ENCODE measurements around the gene PEX3. TPM values are rescaled to one million over a fixed set of nuclear protein-coding genes. Genes with fewer than 3 reads are reported as not detected.

PEX3 gene
- total and polyA plus RNA-seq, 2 of the 4 experiments (the other 2 are of a cell fraction): 13.3 to 13.7 TPM

GRCh38 chr6:143506620-143507019 lies 56.0 kb downstream of the PEX3 start:
- dilution Hi-C loops (cut with HindIII; ENCODE audit: low sequenced_read_pairs, unreplicated experiment) (no loop called here), in situ Hi-C loops (cut with MboI; ENCODE audit: low sequenced_read_pairs) (no loop called here), intact Hi-C loops (cut with micrococcal nuclease) (no loop called here)
- no TSS peak for BruUV-seq (replicated peaks)
- Histone ChIP-seq H3K9ac (ENCODE audit: low read depth, low read length) (no peak overlapping the region), H4K5ac (ENCODE audit: low read depth, low read length) (no peak overlapping the region), H3K36me3 (ENCODE audit: control insufficient read depth, insufficient read depth, low read length) (peaks cover 14% of the 10 kb centered on the region), H2BK15ac (ENCODE audit: low read depth, low read length) (no peak overlapping the region), H3K23ac (ENCODE audit: low read depth, low read length) (no peak overlapping the region), H3K18ac (ENCODE audit: low read depth, low read length) (no peak overlapping the region), H3K4ac (ENCODE audit: low read depth, low read length) (no peak overlapping the region), H2AFZ (replicated peaks; ENCODE audit: low read length, poor library complexity) (no peak overlapping the region), H3K27ac (ENCODE audit: insufficient read depth, low read length) (no peak overlapping the region), H4K8ac (ENCODE audit: low read depth in 2 of 2, low read length in 2 of 2) (no peak overlapping the region), H2BK120ac (ENCODE audit: low read depth, low read length) (no peak overlapping the region), H3K14ac (replicated peaks; ENCODE audit: low read depth, low read length) (no peak overlapping the region), H4K91ac (ENCODE audit: insufficient read depth, low read depth, low read length) (no peak overlapping the region), H3K9me1 (ENCODE audit: insufficient read depth, low read length) (peaks cover 10% of the 10 kb centered on the region; the same call in 1 of the 2 replicates), H3K4me1 (ENCODE audit: control insufficient read depth, insufficient read depth, low read length) (peaks cover 7% of the 10 kb centered on the region), H3K56ac (ENCODE audit: extremely low read depth, insufficient read depth, low read length) (no peak overlapping the region), H2AK5ac (ENCODE audit: low read depth, low read length) (no peak overlapping the region), H3K79me1 (ENCODE audit: low read depth in 1 of 2, low read length in 2 of 2) (peaks cover 25 to 52% of the 10 kb centered on the region in 2 experiments), H3K4me3 (ENCODE audit: insufficient read depth, low read depth, low read length) (no peak overlapping the region), H2BK20ac (ENCODE audit: low read depth, low read length) (no peak overlapping the region), H3K27me3 (ENCODE audit: control insufficient read depth, insufficient read depth, low read length) (no peaks in the 10 kb centered on the region), H3K4me2 (ENCODE audit: low read depth, low read length) (no peak overlapping the region), H2BK5ac (ENCODE audit: low read depth, low read length, poor library complexity, severe bottlenecking) (no peak overlapping the region), H4K20me1 (ENCODE audit: insufficient read depth, low read length) (no peaks in the 10 kb centered on the region), H3K9me3 (ENCODE audit: control insufficient read depth, insufficient read depth, low read length) (no peaks in the 10 kb centered on the region), H2AK9ac (replicated peaks; ENCODE audit: low read depth, low read length, poor library complexity) (no peak overlapping the region)
- ATAC-seq (ENCODE audit: low read depth): no peak
- TF ChIP-seq CEBPB (IDR thresholded peaks at IDR 0.05; ENCODE audit: low read depth, low read length) (peak; percentile 32; the same call in 1 of the 2 replicates), RFX5 (IDR thresholded peaks at IDR 0.05; ENCODE audit: low read depth, low read length) (no peak), MXI1 (IDR thresholded peaks at IDR 0.05; ENCODE audit: borderline replicate concordance, low read depth, low read length) (no peak)
- ChIA-PET POLR2A (ENCODE audit: unreplicated experiment) (no interaction called here), CTCF (no interaction called here)
- DNase-seq: no peak
- no CpG with 5 or more reads among the region's 2 CpGs for WGBS, 2 experiments (ENCODE audit: extremely low coverage in 2 of 2, insufficient read length in 1 of 2)
